SJCRH30 (cell line): Measurements from ENCODE around the gene PCF11. TPM values are rescaled to one million over a fixed set of nuclear protein-coding genes. Genes with fewer than 3 reads are reported as not detected.
"Not testable (repeated sequence)": the region's sequence is repeated elsewhere in the genome, so short reads cannot be mapped to it uniquely, and the experiment has no call there.

Source experiments
- DNase-seq, 2 experiments: peaks; one replicate each; pipeline ENCODE4 v3.0.0-alpha.2; 2015 to 2020
- H3K27ac ChIP-seq: fragments of 250-450 bp; sonication (Bioruptor Pico); 2 replicates; pipeline ENCODE4 v1.5.1; 2020; ENCODE audit warnings: mild to moderate bottlenecking, moderate library complexity
- H3K27me3 ChIP-seq: fragments of 250-450 bp; sonication (Bioruptor Pico); 2 replicates; pipeline ENCODE4 v1.5.1; 2020; ENCODE audit warnings: mild to moderate bottlenecking, moderate library complexity
- H3K36me3 ChIP-seq: fragments of 250-450 bp; sonication (Bioruptor Pico); 2 replicates; pipeline ENCODE4 v1.5.1; 2020; ENCODE audit warnings: mild to moderate bottlenecking, moderate library complexity
- H3K4me1 ChIP-seq: fragments of 250-450 bp; sonication (Bioruptor Pico); 2 replicates; pipeline ENCODE4 v1.5.1; 2020; ENCODE audit warnings: mild to moderate bottlenecking, moderate library complexity
- H3K4me3 ChIP-seq: fragments of 250-450 bp; sonication (Bioruptor Pico); 2 replicates; pipeline ENCODE4 v1.5.1; 2020; ENCODE audit warnings: mild to moderate bottlenecking, moderate library complexity
- H3K9me3 ChIP-seq: fragments of 250-450 bp; sonication (Bioruptor Pico); replicated peaks from 2 replicates; pipeline ENCODE4 v1.5.1; 2020; ENCODE audit warnings: mild to moderate bottlenecking, moderate library complexity
- total RNA-seq: library from RNA; depleted of rRNA; stranded (reverse); fragments of >200 nt; shearing (Covaris generic); gene quantifications from 2 replicates; pipeline ENCODE4 v1.2.3, GENCODE V29; 2014

PCF11 gene
- total RNA-seq, 1 experiment from 2014 or later: 71.1 TPM

DNA sequence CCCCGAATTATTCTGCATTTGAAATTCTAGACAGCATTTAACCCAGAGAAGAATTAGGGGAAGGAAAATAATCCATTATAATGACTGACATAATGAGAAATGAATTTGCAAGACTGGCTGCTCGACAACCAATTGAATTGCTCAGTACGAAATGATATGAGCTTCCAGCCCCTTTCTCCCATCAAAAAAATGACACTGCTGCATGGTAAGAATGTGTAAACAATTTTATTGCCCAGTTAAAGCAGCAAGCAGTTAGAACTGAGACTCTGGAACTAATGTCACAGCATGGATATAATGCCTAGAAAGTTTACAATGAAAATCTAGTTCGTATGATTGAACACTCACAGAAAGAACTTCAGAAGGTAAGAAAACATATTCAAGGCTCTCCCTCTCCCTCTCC lies 24.7 kb upstream of the PCF11 start:
- DNase-seq: no peak
- no peaks in the 10 kb centered on the region for H3K9me3 ChIP-seq
- no peaks in the 10 kb centered on the region for H3K4me1 ChIP-seq
- no peak overlapping the region for H3K4me3 ChIP-seq
- no peaks in the 10 kb centered on the region for H3K27me3 ChIP-seq
- H3K36me3 ChIP-seq: no peaks in the 10 kb centered on the region
- H3K27ac ChIP-seq: no peak overlapping the region

DNA sequence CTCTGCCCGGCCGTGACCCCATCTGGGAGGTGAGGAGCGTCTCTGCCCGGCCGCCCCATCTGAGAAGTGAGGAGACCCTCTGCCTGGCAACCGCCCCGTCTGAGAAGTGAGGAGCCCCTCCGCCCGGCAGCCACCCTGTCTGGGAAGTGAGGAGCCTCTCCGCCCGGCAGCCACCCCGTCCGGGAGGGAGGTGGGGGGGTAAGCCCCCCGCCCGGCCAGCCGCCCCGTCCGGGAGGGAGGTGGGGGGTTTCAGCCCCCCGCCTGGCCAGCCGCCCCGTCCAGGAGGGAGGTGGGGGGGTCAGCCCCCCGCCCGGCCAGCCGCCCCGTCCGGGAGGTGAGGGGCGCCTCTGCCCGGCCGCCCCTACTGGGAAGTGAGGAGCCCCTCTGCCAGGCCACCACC lies 23.7 kb upstream of the PCF11 start:
- H3K4me3 ChIP-seq, H3K9me3 ChIP-seq, H3K36me3 ChIP-seq, H3K4me1 ChIP-seq, H3K27me3 ChIP-seq, DNase-seq, H3K27ac ChIP-seq: not testable (repeated sequence)

DNA sequence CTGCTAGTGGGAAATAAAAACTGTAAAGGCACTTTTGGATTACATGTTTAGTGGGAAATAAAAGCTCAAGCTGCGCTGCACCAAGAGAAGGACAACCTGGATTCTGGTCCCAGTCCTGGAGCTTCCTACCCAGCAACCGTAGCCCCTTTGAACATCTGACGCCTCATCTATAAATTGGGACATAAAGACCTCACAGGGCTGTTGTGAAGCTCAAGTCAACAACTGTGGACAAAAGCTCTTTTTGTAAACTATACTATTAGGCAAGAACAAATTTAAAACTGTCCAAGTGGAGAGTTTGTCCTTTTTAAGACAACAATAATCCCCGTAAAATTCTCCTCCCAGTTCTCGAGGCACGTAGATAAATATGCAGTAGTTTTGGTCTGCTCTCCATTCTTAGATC lies 17.6 kb upstream of the PCF11 start:
- Histone ChIP-seq H3K4me3 (no peak overlapping the region), H3K36me3 (no peaks in the 10 kb centered on the region), H3K27ac (no peak overlapping the region), H3K27me3 (no peaks in the 10 kb centered on the region), H3K4me1 (peaks cover 6% of the 10 kb centered on the region), H3K9me3 (no peaks in the 10 kb centered on the region; the same call in 1 of the 2 replicates)
- DNase-seq: peak in 1 of 2 experiments; percentile 30

DNA sequence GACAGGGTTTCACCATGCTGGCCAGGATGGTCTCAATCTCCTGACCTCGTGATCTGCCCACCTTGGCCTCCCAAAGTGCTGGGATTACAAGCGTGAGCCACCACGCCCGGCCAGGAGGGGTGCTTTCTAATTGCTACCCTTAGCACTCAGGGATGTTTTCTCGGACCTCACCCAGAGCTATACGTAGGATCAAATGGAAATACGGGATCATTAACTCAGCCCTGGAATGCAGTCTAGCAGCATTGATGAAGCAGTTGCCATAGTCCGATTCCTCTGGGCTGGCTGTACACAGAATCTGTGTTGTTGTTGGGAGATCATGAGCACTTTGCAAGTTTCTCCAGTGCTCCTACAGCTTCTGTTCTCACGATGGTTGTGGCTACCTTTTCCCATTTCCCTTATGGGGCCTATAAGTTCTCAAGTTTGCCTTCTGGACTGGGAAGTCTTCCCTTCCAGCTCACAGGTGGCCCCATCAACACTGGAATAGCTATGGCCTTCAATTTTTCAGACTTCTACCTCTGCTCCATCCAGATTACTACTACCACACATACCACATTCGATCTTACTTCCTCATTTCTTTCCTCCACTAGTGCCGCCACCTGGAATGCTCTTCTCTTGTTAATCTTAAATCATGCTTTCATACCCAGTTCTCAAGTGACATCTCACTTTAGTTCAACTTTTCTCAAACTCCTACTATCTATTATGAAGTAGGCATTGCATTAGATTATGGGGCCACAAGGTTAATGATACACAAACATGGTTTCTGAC lies 16.1 kb upstream of the PCF11 start:
- DNase-seq: no peak
- Histone ChIP-seq H3K27ac (no peak overlapping the region), H3K27me3 (no peaks in the 10 kb centered on the region), H3K4me1 (peaks cover 6% of the 10 kb centered on the region), H3K4me3 (no peak overlapping the region), H3K36me3 (no peaks in the 10 kb centered on the region), H3K9me3 (no peaks in the 10 kb centered on the region; the same call in 1 of the 2 replicates)

DNA sequence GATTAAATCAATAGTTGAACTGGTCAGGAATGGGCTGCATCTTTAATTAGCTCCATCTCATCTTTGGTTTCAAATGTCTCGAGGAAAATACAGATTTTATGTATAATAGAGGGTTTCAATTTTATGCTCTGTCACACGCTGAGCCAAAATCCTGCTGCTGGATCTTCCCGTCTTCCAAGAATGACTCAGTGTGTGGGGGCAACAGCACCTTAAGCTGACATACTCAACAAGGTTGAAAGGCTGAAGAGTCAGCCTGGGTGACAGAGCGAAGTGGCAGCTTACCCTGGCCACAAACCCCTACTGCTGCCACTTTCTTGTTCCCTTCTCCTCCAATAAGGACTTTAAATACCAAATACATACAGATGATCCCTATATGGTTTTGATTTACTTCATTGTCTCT lies 9.0 kb upstream of the PCF11 start:
- Histone ChIP-seq H3K4me1 (no peaks in the 10 kb centered on the region; the same call in 1 of the 2 replicates), H3K27ac (no peak overlapping the region), H3K36me3 (no peaks in the 10 kb centered on the region), H3K27me3 (peaks cover 14% of the 10 kb centered on the region), H3K9me3 (no peaks in the 10 kb centered on the region; the same call in 1 of the 2 replicates), H3K4me3 (no peak overlapping the region)
- no peak for DNase-seq

DNA sequence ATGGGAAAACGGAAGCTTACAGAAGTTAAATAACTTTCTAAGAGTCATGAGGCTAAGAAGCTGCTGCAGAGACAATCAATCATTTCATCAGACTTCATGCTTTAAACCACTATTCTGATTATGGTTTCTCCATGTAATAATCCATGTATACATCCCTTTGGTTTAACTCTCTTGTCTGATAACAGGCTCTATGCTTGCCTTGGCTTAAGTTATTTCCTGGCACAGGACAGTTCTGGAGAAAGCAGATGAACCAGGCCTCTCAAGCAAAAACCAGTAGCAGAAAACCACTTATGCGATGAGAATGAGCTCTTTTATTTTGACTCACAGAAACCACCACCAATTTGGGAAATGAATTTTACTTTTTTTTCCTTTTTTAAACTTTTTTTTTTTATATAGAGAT lies 6.5 kb upstream of the PCF11 start:
- Histone ChIP-seq H3K4me1 (no peaks in the 10 kb centered on the region; the same call in 1 of the 2 replicates), H3K27me3 (peaks cover 14% of the 10 kb centered on the region), H3K9me3 (no peaks in the 10 kb centered on the region), H3K4me3 (no peak overlapping the region), H3K36me3 (no peaks in the 10 kb centered on the region), H3K27ac (no peak overlapping the region)
- no peak for DNase-seq

DNA sequence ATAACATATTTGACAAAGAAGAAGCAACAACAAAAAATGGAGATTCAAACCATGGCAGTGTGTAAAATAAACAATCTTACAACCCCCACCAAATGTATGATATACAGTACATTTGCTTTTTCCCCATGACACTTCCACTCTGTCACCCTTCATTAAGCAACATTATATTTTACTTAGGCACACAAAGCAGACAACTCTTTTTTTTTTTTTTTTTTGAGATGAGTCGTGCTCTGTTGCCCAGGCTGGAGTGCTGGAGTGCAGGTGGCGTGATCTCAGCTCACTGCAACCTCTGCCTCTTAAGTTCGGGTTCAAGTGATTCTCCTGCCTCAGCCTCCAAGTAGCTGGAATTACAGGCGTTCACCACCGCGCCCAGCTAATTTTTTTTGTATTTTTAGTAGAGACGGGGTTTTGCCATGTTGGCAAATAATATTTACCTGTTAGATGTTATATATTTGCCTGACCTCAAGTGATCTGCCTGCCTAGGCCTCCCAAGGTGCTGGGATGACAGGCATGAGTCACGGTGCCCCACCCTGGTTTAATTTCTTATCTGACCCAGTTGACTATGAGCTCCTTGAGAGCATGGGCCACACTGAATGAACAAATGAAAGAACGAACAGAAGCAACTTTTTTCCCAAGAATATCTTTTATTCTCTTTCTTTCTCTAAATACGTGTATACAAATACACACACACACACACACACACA lies 5.5 kb upstream of the PCF11 start:
- DNase-seq: no peak

DNA sequence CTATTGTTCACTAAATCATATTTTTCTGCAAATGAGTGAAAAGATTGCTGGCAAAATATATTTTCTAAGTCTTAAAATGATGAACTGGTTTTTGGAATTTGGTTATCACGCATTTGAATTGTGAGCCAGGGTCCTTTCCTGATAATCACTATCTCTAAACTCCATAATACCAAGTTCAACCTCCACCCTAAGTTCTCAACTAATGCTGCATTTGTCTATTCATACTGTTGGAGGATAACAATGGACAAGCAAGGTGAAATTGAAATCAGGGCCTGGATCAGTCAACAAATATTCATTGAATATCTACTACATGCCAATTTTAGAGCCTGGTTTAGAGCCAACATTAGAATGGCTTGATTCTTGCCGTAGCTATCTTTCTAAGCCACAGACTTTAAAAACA lies 4.7 kb upstream of the PCF11 start:
- Histone ChIP-seq H3K27me3 (peaks cover 10% of the 10 kb centered on the region), H3K9me3 (no peaks in the 10 kb centered on the region), H3K27ac (no peak overlapping the region), H3K36me3 (no peaks in the 10 kb centered on the region), H3K4me3 (no peak overlapping the region), H3K4me1 (no peaks in the 10 kb centered on the region; the same call in 1 of the 2 replicates)
- no peak for DNase-seq

More for the DNA sequence above, 5.5 kb upstream of the PCF11 start:
- Histone ChIP-seq H3K36me3 (no peaks in the 10 kb centered on the region), H3K4me1 (no peaks in the 10 kb centered on the region; the same call in 1 of the 2 replicates), H3K4me3 (no peak overlapping the region), H3K27ac (no peak overlapping the region), H3K9me3 (no peaks in the 10 kb centered on the region), H3K27me3 (peaks cover 14% of the 10 kb centered on the region)

DNA sequence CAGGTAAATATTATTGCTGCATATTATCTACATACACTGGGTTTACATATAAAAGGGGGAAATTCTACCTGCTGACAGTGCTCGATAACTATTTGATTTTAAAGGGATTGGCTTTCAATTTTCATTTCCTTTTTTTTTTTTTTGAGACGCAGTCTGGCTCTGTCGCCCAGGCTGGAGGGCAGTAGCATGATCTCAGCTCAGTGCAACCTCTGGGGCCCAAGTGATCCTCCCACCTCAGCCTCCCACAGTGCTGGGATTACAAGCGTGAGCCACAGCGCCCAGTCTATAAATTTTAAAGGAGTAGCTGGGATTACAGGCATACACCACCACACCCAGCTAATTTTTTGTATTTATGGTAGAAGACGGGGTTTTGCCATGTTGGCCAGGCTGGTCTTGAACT lies 3.2 kb upstream of the PCF11 start:
- H3K36me3 ChIP-seq: peaks cover 7% of the 10 kb centered on the region
- H3K4me1 ChIP-seq: no peaks in the 10 kb centered on the region
- DNase-seq: no peak
- no peaks in the 10 kb centered on the region for H3K9me3 ChIP-seq
- no peaks in the 10 kb centered on the region; the same call in 1 of the 2 replicates for H3K27me3 ChIP-seq
- H3K4me3 ChIP-seq: no peak overlapping the region
- H3K27ac ChIP-seq: no peak overlapping the region

DNA sequence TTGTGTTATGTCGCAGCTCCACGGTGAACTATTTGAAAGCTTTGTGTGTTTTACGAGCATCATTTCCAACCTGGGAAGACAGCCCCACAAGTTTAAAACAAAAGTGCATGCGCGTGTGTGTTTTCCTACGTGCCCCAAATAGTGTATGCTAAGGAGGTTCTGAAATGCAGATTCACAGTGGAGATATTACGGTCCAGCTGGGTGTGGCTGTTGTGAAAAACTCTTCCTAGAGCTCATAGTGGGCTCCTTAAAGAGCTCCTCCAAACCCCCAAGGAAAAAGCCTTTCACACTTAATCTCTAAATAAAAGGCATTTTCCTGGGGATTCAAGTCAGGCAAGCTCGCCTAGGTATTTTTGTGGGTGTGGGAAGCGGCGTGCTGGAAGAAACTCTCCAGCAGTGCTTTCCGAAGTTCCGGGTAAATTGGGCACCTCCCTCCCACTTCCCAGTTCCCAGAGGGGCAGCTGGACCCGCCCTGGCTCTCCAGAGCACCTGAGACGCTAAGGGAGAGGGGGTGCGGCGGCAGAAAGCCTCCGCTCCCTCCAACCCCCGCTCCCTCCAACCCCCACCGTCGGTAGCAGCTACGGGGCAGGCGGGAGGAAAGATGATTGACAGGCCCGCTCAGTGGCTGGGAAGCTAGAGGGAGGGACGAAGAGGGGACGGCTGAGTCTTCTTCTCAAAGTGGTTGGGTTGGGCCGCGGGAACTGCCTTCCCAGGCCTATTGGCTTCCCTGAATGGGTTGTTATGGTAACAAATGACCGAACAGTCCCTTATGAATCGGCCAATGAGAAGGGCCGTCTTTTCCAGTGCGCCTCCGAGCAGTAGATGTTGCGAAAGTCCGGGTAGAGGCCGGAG lies 561 bp upstream of the PCF11 start:
- DNase-seq: peak; percentile 100
- Histone ChIP-seq H3K27me3 (no peaks in the 10 kb centered on the region), H3K9me3 (no peaks in the 10 kb centered on the region), H3K4me1 (0 out of 2 replicates have a peak, but pooled peaks cover 10% of the 10 kb centered on the region), H3K4me3 (peak overlapping the region; percentile 61), H3K27ac (peak overlapping the region; percentile 31), H3K36me3 (peaks cover 32% of the 10 kb centered on the region)

DNA sequence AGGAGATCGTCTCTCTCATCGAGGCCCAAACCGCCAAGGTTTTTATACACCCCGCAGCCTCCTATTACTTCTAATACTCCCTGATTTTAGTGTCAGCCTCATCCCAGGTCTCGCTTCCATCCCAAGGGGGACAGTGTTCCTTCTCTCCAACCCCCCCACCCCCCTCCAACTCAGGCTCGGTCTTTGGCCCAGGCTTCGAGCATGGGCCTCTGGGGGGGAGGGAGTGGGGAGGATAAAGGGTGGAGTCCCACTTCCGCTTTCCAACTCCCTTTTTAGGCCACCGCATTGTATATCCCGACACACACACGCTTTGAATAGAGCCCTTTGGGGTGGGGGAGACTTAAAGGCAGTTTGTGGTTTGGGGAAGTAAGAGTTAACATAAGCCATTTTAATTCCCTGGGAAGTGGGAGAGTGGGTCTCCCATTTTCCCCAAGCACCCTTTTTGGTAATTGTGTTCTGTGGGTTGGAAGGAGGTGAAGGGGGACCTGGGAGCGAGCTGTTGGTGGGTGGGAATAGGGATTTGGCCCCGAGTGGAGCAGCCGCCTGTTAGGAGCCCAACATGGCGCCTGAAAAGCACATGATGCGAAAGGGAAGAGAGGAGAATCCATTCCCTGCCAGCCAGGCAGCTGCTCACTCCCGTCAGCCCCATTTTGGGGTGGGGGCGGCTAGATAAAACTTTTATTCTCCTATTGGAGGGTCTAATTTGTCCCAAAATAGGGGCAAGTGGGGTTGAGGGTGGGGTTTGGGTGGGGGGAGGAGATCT lies 844 bp downstream of the PCF11 start:
- Histone ChIP-seq H3K4me1 (0 out of 2 replicates have a peak, but pooled peaks cover 10% of the 10 kb centered on the region), H3K36me3 (peaks cover 43% of the 10 kb centered on the region), H3K4me3 (peak overlapping the region; percentile 91), H3K27me3 (no peaks in the 10 kb centered on the region), H3K9me3 (no peaks in the 10 kb centered on the region), H3K27ac (peak overlapping the region; percentile 93)
- peak; percentile 78 to 82 for DNase-seq

DNA sequence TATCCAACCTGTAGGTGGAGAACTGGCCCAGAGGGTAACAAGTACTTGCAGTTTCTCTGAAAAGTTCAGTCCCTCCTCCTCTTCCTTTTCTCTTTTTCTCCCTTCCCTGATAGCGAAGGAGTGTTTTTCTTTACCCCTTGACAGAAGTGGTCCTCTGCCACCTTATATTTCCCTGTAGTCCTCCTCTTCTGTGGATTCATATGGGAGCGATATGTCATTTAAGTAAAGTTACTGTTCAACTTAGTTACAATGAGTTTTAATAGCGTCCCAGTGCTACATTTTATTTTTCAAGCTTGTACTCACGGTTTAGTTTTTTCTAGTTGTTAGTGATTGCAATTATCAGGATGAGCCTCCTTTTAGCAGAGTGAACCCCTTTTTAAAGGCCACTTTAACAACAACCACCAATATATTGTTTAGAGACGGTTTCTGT lies 1.4 kb downstream of the PCF11 start:
- Histone ChIP-seq H3K9me3 (no peaks in the 10 kb centered on the region), H3K4me3 (peak overlapping the region; percentile 91), H3K4me1 (0 out of 2 replicates have a peak, but pooled peaks cover 10% of the 10 kb centered on the region), H3K27ac (peak overlapping the region; percentile 93), H3K27me3 (no peaks in the 10 kb centered on the region), H3K36me3 (peaks cover 48% of the 10 kb centered on the region)
- DNase-seq: no peak

DNA sequence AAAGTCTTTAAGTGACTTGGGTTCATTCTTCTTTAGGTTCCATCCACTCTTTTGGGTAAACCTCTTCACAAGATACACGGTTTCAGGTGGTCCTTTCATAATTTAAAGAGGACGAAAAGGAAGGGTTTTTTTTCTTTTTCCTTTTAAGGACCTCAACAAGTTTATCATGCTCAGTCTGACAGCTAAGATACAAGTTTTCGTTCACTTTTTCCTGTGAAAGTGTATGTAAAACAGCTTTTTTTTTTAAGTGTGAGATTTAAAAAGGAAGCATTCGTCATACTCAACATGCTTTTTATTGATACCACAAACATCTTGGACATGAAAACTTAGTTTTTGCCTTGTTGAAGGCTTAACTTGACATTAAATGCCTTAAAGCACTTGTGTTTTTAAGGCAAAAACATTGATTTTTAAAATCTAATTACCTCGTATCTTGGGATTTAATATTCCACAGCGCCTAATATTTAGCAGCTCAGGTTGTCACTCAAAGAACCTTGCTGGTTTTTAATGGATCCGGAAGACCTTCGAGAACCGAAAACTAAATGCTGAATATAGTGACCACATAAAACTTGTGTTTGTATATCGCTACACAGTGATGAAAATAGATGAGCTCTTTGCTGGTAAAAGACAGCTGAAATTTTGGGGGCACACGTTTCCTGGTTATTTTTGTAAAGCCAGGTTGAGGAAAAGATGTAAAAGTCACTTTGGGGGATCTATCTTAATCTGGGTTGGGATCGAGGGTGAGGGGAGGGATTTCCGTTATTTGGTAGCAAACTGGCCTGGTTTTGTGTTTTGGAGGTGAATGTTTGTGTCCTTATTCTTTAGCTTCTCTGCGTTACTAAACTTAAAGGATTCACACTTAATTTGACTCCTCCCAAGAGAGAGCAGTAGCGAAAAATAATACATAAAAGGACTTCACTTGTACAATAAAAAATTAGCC lies 2.3 kb downstream of the PCF11 start:
- DNase-seq: no peak

More for the DNA sequence above, 2.3 kb downstream of the PCF11 start:
- H3K27ac ChIP-seq: no peak overlapping the region
- no peaks in the 10 kb centered on the region for H3K9me3 ChIP-seq
- H3K4me3 ChIP-seq: peak overlapping the region; percentile 91
- 0 out of 2 replicates have a peak, but pooled peaks cover 10% of the 10 kb centered on the region for H3K4me1 ChIP-seq
- H3K36me3 ChIP-seq: peaks cover 56% of the 10 kb centered on the region
- H3K27me3 ChIP-seq: no peaks in the 10 kb centered on the region
